ENCODE data around the gene LCN1.

LCN1 gene

DNA sequence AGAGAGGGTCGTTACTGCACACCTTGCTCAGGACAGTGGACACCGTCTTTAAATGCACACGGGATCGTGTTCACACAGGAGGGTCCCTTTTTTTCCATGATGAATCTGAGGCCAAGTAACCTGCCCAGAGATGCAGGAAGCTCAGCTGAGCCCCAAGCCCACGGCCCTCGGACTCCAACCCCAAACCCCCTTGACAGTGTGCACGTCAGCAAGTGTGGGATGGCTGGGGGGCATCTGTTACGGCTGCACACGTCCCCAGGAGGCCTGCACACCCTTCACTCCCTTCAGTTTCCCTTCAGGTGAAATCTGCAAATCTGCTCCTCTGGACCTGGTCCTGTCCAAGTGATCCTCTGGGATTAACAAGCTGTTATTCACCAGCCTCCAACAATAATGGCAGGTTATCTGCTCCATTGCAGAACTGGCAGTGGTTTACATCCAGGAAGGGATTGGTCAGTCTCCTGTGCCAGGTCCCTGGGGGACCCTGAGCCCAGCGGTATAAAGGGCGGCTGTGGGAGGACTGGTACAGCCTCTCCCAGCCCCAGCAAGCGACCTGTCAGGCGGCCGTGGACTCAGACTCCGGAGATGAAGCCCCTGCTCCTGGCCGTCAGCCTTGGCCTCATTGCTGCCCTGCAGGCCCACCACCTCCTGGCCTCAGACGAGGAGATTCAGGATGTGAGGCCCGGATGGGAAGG is at the start of gene LCN1:
Gene LCN1, plus strand, starts transcription at position 525 of the 692 bp plus-strand sequence. Its CDS starts 58 bp downstream, at position 583.
- DNase-seq = no peak

DNA sequence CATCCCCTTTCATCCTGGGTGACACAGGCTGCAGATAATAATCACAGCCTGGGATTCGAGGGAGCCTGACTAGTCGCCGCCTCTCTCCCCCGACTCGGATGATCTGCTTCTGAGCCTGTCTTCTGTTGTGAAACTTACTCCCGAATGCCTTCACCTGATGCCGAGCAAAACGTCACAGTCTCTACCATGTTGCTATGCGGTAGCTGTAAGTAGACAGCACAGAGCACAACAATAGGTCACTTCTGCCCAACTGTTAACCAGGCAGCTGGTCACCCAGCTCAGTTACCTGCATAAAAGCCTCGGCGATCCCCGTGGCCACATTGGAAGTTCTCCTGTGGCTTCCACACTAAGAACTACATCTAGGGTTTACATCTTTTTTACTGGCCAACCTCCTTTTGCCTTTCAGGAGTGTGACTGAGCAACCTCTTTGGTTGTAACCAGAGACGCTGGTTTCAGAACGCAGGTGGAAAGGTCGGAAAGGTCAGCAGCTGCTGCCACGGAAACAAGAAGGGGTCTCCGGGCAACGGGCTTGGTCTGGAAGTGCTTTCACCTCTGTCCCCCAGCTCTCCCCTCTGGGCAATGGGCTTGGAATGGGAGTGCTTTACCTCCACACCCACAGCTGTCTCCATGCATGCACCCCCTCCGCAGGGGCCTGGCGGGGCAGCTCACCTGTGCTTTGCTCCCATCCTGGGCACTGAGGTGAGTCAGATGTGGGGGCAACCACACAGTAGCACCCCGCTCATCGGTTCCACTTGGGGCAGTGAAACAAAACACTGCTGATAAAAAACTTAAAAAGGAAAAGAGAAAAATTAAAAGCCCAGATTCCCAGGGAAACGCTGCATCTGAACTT is 49.2 kb upstream of the LCN1 start:
- DNase-seq = no peak

- DNase-seq = no peak
Measured at GRCh38 chr9:135473972-135474543, 47.2 kb upstream of the LCN1 start.

DNA sequence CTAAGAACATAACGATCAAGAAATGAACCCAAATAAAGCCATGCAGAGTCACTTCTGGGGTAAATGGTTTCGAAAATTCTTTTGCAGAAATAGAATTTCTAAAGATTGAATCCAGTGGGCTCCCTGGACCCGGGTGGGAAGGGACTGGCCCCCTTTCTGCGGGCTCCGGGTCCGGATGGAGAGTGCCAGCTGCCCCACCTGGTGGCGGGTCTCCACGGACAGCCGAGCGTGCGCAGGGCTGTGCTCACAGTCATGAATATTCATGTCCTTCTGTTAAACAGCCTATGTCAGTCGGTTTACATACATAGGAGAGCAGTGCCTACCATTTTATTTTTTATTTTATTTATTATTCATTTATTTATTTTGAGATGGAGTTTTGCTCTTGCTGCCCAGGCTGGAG is 46.3 kb upstream of the LCN1 start:
- no peak for DNase-seq

DNA sequence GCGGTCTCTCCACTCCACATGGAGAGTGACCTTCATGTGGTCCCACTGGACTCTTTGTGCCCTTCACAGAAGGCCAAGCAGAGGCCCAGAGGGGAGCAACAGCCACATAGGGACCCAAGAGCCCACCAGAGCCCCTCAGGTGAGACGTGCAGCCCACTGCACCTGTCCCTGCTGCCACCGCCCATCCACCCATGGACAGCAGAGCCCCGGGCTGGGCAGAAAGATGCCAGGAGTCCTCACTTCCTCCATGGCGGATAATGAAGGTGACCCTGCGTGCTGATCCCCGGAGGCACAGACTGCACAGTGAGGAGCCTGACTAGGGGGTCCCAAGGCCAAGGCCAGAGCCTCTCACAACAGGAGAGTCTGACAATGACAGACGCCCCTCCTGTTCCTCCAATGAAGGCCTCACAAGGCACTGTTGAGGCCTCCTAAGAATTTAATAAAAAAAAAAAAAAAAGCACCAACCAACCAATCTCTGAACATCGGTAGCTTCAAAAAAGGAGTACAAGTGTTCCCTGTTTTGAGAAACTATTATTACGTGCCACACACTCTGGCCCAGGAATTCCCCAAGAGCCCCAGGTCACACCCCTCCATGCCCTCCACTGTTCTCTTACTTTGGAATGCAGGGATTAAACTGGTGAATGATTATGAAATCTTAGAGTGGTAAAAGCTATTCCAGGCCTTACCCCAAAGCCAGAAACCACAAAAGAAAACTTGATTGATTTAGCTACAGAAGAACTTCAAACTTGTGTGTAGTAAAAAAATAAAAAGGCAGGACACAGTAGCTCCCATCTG is 44.5 kb upstream of the LCN1 start:
- DNase-seq = peak; percentile 32

DNA sequence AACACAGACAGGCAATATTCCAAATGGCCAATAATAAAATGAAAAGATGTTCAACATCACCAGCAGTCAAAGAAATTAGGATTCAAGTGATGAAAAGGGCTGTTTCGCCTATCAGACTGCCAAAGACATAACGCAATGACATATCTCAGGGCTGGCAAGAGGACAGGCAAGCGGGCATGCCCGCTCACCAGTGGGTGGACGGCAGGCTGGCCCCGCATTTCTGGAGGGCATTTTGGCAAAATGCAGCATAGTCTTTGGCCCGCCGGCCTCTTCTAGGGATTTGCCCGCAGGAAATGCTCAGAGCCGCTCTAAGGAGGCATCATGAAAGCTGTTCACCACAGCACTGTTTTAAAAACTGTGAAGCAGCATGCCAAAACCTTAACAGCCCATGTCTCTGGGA is 43.0 kb upstream of the LCN1 start:
- no peak for DNase-seq

DNA sequence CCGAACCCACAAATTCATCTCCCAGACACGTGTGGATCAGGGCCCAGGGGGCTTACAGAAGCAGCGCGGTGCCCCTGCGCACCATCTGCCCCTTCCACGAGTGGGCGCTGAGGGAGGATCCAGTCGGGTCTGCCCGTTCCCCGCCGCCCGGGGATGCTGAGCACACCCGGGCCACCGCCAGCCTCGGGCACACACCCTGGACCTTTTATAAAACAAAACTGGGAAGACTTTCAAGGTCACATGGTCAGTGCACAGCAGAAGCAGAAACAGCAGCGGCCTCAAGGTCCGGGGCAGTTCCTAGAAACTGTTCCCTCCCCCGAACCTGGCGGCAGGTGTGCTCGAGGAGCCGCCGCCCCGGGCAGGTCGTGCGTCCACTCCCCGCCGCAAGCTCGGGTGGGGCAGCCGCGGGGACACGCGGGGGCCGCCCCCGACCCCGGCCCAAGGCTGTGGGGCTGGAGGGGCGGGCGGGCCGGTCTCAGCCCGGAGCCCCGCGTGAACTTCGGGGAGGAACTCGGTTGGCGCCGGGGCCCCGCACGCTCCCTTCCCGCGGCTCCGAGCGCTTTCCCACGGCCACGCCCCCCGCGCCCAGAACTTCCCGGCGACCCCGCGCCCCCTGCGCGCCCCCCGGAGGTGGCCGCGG is 42.3 kb upstream of the LCN1 start:
- no peak for DNase-seq

GRCh38 chr9:135479469-135480052 is 41.7 kb upstream of the LCN1 start, which contains the start of gene PPP1R26:
Gene PPP1R26 (plus strand): TSS chr9:135479782. CDS start chr9:135484511, 4,729 bp downstream.
- no peak for DNase-seq

- DNase-seq = peak; percentile 31
Measured at GRCh38 chr9:135480071-135480939, 40.9 kb upstream of the LCN1 start.

- DNase-seq = no peak
Measured at GRCh38 chr9:135480940-135481310, 40.3 kb upstream of the LCN1 start.

DNA sequence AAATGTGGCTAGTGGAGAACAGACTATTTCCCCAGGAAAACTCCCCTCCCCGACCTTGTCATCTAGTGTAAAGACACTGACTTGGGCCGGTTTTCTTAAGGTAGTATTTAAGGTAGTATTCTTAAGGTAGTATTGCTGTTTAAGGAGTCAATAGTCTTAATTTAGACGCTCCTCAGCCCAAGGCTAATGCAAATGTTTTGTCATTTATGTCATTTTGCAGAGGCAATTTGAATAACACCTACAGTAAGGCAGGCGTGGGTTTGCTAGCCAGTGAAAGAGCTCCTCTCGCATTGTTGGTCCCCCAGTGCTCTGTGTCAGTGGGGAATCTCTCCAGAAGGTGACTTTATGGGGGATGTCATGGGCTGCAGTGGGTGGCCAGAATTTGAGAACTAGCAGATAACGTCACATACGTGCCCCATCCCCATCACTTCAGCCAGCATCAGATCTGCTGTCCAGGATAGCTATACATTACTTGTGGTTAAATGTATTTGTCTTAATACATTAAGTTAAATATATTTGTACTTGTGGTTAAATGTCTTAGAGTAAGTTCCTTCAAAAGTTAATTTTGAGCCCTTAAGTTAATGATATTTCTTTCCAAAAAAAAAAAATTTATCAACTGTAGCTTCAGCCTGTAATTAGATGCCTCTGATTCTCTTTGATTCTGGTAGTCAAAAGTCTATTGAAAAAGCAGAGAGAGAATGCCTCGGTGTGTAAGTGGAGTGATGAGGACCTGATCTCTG is 39.1 kb upstream of the LCN1 start:
- no peak for DNase-seq

DNA sequence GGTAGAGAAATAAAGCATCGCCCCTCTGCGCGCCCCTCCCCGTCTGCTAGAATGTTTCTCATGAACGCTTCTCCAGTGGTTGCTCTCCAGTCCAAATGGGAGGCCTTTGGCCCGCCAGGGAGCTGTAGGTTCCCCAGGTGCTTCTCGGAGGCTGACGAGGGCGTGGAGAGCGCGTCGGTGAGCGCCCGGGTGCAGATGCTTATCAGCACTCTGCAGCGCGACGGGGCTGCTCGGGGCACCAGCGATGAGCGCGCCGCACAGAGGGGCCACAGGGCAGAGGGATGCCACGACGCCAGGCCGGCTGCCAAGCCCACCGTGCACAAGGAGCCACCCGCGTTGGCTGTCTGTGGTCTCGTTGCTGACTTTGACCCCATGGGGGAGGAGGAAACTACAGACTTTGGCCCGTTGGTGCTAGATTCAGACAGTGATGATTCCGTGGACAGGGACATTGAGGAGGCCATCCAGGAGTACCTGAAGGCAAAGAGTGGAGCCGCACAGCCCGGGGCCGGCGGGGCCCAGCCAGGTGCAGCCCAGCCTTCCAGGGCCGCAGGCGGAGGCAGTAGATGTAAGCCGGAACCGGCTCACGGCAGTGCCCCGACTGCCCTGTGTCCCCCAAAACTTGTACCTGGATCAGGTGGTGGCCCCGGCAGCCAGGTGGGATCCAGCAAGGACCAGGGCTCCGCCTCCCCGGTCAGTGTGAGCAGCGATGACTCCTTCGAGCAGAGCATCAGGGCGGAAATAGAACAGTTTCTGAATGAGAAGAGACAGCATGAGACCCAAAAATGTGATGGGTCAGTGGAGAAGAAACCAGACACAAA is 36.6 kb upstream of the LCN1 start:
- DNase-seq = no peak

DNA sequence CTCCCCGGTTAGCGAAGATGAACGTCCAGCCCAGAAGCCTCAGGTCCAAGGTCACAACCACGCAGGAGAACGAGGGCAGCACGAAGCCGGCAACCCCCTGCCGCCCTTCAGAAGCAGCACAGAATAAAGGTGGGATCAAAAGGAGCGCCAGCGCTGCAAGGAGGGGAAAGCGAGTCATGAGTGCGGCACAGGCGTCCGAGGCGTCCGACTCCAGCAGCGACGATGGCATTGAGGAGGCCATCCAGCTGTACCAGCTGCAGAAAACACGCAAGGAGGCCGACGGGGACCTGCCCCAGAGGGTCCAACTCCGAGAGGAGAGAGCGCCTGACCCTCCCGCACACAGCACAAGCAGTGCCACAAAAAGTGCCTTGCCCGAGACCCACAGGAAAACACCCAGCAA is 35.9 kb upstream of the LCN1 start:
- DNase-seq = no peak

GRCh38 chr9:135485832-135486231 is 35.4 kb upstream of the LCN1 start:
- DNase-seq = no peak

DNA sequence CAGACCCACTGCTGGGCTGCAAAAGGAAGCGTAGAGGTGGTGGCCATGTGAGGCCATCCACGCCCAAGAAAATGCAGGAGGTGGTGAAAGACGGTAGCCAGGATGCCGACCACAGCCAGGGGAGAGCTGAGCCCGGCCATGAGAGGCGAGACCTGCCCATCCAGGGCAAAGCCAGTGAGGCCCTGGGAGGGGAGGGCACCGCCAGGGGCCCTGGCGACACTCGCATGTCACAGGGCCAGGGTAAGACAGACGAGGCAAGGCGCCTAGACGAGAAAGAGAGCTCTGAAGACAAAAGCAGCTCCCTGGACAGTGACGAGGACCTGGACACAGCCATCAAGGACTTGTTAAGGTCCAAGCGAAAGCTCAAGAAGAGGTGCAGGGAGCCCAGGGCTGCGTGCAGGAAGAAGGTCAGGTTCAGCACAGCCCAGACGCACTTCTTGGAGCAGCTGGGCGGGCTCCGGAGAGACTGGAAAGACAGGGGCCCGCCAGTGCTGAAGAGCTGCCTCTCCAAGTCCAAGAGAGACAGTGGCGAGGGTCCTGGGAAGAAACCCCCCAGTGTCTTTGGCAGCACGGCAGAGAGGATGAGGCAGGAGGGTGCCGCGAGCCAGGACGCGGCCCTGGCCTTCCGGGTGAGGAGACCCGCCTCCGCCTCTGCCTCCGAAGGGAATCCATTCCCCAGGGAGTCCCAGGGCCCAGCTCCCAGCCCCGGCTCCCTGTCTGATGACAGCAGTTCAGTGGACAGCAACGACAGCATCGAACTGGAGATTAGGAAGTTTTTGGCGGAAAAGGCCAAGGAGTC is 34.8 kb upstream of the LCN1 start:
- no peak for DNase-seq

DNA sequence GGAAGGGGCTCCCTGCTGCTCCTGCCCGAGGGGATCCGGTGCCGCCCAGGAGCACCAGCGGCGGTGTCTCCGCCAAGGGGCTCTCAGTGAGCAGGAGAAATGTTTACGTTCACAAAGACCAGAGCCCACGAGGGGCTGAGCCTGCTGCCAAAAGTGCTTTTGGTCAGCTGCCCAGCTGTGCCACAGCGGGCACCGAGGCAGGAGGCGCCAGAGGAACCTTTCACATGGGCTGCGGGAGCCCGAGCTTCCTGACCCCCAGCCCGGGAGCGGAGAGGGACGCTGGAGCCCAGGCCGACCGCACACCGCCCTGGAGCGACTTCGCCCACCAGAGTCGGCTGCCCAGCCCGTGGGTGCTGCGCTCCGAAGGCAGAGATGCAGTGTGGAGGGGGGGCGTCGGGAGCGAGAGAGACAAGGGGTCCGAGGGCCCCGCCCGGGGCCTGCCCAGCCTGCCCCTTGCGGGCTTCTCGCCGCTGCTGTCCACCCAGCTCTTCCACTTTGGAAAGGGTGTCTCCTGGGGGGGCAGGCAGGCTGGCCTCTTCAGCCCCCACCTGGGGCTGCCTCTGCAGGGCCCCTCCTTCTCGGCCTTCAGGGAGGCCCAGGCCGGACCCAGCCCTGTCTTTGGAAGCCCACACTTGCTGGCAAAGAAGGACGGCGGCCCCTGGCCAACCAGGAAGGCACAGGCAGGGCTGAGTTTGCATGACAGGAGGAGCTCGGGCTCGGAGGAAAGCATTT is 33.8 kb upstream of the LCN1 start:
- DNase-seq = no peak

DNA sequence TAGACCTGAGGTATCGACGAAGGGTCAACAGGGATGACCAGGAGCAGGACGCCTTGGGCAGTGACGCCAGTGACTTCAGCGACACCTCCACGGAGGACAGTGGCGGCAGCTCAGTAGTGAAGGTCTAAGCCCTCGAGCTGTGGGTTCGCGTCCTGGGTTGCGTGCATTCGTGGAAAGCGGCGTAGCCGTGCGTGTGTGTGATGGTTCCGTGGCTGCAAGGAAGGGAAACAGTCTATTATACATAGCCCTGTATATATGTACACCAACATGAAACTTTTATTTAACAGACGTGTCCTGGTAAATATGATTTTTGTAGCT is 33.3 kb upstream of the LCN1 start:
- DNase-seq = no peak

DNA sequence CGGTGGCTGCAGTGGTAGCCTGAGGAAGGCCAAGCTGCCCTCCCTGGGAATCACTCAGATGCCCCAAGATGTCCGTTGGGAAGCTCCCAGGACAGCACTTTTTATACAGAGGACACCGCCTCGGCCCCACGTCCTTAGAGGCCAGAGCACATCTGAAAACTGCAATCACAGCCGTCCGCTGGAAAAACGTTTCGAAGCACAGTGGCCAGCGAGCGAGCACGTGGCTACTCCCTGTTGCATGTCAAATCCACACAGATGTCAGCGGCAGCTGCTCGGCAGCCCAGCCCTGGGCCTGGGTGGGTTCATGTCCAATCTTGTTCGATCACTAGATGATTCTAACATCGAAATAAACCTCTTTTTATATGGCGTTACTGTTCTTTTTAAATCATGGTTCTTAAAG is 32.7 kb upstream of the LCN1 start:
- no peak for DNase-seq

Measured in fibroblast of upper back skin (primary cell).